GM12801 (cell line): ENCODE measurements around the gene ERI2.

ENCODE experiments used
- CTCF ChIP-seq: IDR thresholded peaks from one replicate; pipeline ENCODE4 v1.5.1; 2011; ENCODE audit warnings: control low read depth; ENCODE audit not compliant: insufficient read length; ENCODE audit errors: extremely low read depth

ERI2 gene

GRCh38 chr16:20806168-20807050 lies at the start of gene ERI2, which contains the start of gene REXO5:
ERI2 (minus strand) TSS chr16:20806472; CDS start chr16:20806430, 42 bp downstream.
REXO5 (plus strand) TSS chr16:20806527; CDS start chr16:20806954, 427 bp downstream.
- TF ChIP-seq CTCF: no peak

- no peak for TF ChIP-seq CTCF
Observed at GRCh38 chr16:20854963-20855362, 48.7 kb upstream of the ERI2 start.

- TF ChIP-seq CTCF: no peak
Observed at GRCh38 chr16:20853981-20854620, 47.8 kb upstream of the ERI2 start.

GRCh38 chr16:20853143-20853542 lies 46.9 kb upstream of the ERI2 start:
- TF ChIP-seq CTCF: no peak

- TF ChIP-seq CTCF: no peak
Observed at GRCh38 chr16:20851601-20852000, 45.3 kb upstream of the ERI2 start.

GRCh38 chr16:20850981-20851380 lies 44.7 kb upstream of the ERI2 start:
- no peak for TF ChIP-seq CTCF

- TF ChIP-seq CTCF: peak; percentile 85
Observed at GRCh38 chr16:20849589-20850390, 43.5 kb upstream of the ERI2 start.
